GM21528 (cell line): ENCODE results near the gene TMBIM1.

Source experiments
- ATAC-seq: cut with Tn5 transposase; IDR thresholded peaks from one replicate; pipeline ENCODE4 v1.9.1; 2021; ENCODE audit warnings: mild to moderate bottlenecking, moderate library complexity; ENCODE audit not compliant: unreplicated experiment, low FRiP score

TMBIM1 gene

GRCh38 chr2:218294430-218295022 lies 2.2 kb upstream of the TMBIM1 start:
- no peak for ATAC-seq

- ATAC-seq = no peak
Observed at GRCh38 chr2:218293715-218294429, 1.6 kb upstream of the TMBIM1 start.

GRCh38 chr2:218291318-218292047 lies 820 bp downstream of the TMBIM1 start:
- no peak for ATAC-seq

GRCh38 chr2:218290316-218291261 lies 1.7 kb downstream of the TMBIM1 start:
- peak; percentile 49 for ATAC-seq

GRCh38 chr2:218289639-218290315 lies 2.5 kb downstream of the TMBIM1 start:
- no peak for ATAC-seq

GRCh38 chr2:218286570-218287459 lies 5.5 kb downstream of the TMBIM1 start:
- peak; percentile 69 for ATAC-seq

GRCh38 chr2:218285604-218286003 lies 6.7 kb downstream of the TMBIM1 start:
- ATAC-seq = no peak

- ATAC-seq = no peak
Observed at GRCh38 chr2:218284106-218284811, 8.0 kb downstream of the TMBIM1 start.

- ATAC-seq = no peak
Observed at GRCh38 chr2:218282173-218282991, 9.9 kb downstream of the TMBIM1 start.

- ATAC-seq = no peak
Observed at GRCh38 chr2:218281449-218281848, 10.9 kb downstream of the TMBIM1 start.

- ATAC-seq = no peak
Observed at GRCh38 chr2:218280260-218280870, 11.9 kb downstream of the TMBIM1 start.

GRCh38 chr2:218278531-218279360 lies 13.6 kb downstream of the TMBIM1 start:
- ATAC-seq = no peak

- no peak for ATAC-seq
Observed at GRCh38 chr2:218277921-218278320, 14.4 kb downstream of the TMBIM1 start.

- ATAC-seq = no peak
Observed at GRCh38 chr2:218276986-218277755, 15.1 kb downstream of the TMBIM1 start.

GRCh38 chr2:218275371-218276072 lies 16.8 kb downstream of the TMBIM1 start:
- ATAC-seq = no peak
